Ovary (tissue), 3 donors: ENCODE data around the gene EML1.

Source experiments
- EP300 ChIP-seq: sonication (generic); formaldehyde crosslinking; IDR thresholded peaks from one replicate; pipeline ENCODE4 v1.6.1; 2017; ENCODE audit warnings: antibody characterized with exemption
- POLR2A ChIP-seq: fragments of 450-650 bp; IDR thresholded peaks from one replicate; pipeline ENCODE4 v1.6.1; 2017; ENCODE audit warnings: antibody characterized with exemption, mild to moderate bottlenecking, moderate library complexity
- TF ChIP-seq, protein P1 (sequence below), 3 donors: fragments of 450-650 bp in 2 of 3; fragments of 200-600 bp in 1 of 3; IDR thresholded peaks; one replicate each; pipeline versions ENCODE4 v1.5.1 to v1.8.0; 2016 to 2022; ENCODE audit warnings: antibody characterized with exemption in 3 of 3, mild to moderate bottlenecking in 1 of 3
- donor health status: DM: no; HTN: no; CAD: no.

- TF ChIP-seq, protein P1, sequence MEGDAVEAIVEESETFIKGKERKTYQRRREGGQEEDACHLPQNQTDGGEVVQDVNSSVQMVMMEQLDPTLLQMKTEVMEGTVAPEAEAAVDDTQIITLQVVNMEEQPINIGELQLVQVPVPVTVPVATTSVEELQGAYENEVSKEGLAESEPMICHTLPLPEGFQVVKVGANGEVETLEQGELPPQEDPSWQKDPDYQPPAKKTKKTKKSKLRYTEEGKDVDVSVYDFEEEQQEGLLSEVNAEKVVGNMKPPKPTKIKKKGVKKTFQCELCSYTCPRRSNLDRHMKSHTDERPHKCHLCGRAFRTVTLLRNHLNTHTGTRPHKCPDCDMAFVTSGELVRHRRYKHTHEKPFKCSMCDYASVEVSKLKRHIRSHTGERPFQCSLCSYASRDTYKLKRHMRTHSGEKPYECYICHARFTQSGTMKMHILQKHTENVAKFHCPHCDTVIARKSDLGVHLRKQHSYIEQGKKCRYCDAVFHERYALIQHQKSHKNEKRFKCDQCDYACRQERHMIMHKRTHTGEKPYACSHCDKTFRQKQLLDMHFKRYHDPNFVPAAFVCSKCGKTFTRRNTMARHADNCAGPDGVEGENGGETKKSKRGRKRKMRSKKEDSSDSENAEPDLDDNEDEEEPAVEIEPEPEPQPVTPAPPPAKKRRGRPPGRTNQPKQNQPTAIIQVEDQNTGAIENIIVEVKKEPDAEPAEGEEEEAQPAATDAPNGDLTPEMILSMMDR (IDR thresholded peaks at IDR 0.05): no peak
- no peak for TF ChIP-seq EP300
- no peak for TF ChIP-seq POLR2A
Measured at GRCh38 chr14:99773521-99774497, 19.4 kb upstream of the EML1 start.
